ENCODE measurements around the gene ALDH3B1. TPM values are rescaled to one million over a fixed set of nuclear protein-coding genes. Genes with fewer than 3 reads are reported as not detected.
"Not testable (repeated sequence)": the region's sequence is repeated elsewhere in the genome, so short reads cannot be mapped to it uniquely, and the experiment has no call there.

The ALDH3B1 gene
- total and polyA plus RNA-seq, 10 of the 15 experiments (the other 5 are each of a cell fraction or from before 2014, with no cell fraction given) = 0.03 to 0.37 (median 0.17) TPM; not detected in 3

- no TSS peak for BruUV-seq (replicated peaks)
- H3K4me1 ChIP-seq (ENCODE audit: control insufficient read depth, insufficient read depth, low read length) = no peaks in the 10 kb centered on the region
- no peak overlapping the region for H3K9ac ChIP-seq (ENCODE audit: control insufficient read depth, insufficient read depth, low read length)
- CTCF ChIA-PET = no interaction called here
- in situ Hi-C loops (cut with MboI) (no loop called here), intact Hi-C loops (cut with micrococcal nuclease; ENCODE audit: unreplicated experiment) (no loop called here)
- no peak overlapping the region for H3K27ac ChIP-seq (ENCODE audit: control insufficient read depth, insufficient read depth)
- no peaks in the 10 kb centered on the region for H3K36me3 ChIP-seq (ENCODE audit: control insufficient read depth in 2 of 2, insufficient read depth in 2 of 2, low read length in 1 of 2)
- H3K9me3 ChIP-seq (replicated peaks; ENCODE audit: control insufficient read depth, insufficient read depth, low read length) = no peaks in the 10 kb centered on the region
- H3K4me2 ChIP-seq (ENCODE audit: control insufficient read depth, insufficient read depth) = no peak overlapping the region
- H3K4me3 ChIP-seq = no peak overlapping the region
- no peak for ATAC-seq
- no peaks in the 10 kb centered on the region; a peak in 1 of 4 replicates for H3K27me3 ChIP-seq (replicated peaks in 1 of 2; ENCODE audit: control insufficient read depth in 2 of 2, insufficient read depth in 2 of 2, low read length in 1 of 2)
- SMC1A ChIA-PET (ENCODE audit: uncharacterized antibody, unreplicated experiment) = no interaction called here
- DNase-seq (ENCODE audit: low read depth, low spot score) = no peak
- no peak overlapping the region for H2AFZ ChIP-seq (ENCODE audit: control insufficient read depth, low read depth, low read length)
- 70% methylated on average over 17 of the region's 29 CpGs for WGBS (ENCODE audit: insufficient coverage, insufficient replicate concordance, low lambda C conversion rate, missing lambda C conversion rate)
- no peak for TF ChIP-seq NFYA (IDR thresholded peaks at IDR 0.05; ENCODE audit: borderline replicate concordance, low read depth, low read length)
- POLR2A ChIA-PET = no interaction called here
- no peaks in the 10 kb centered on the region for H4K20me1 ChIP-seq (ENCODE audit: control insufficient read depth, insufficient read depth)
- H3K79me2 ChIP-seq (ENCODE audit: control insufficient read depth, insufficient read depth, low read length) = no peaks in the 10 kb centered on the region
- RAD21 ChIA-PET (ENCODE audit: unreplicated experiment) = no interaction called here
- no peak for FAIRE-seq
Measured at GRCh38 chr11:67983951-67984350, 26.2 kb upstream of the ALDH3B1 start.

GRCh38 chr11:67985302-67985701, 24.8 kb upstream of the ALDH3B1 start:
- H3K27me3 ChIP-seq (replicated peaks in 1 of 2; ENCODE audit: control insufficient read depth in 2 of 2, insufficient read depth in 2 of 2, low read length in 1 of 2); BruUV-seq (replicated peaks); H3K4me2 ChIP-seq (ENCODE audit: control insufficient read depth, insufficient read depth); CTCF ChIA-PET; FAIRE-seq; H2AFZ ChIP-seq (ENCODE audit: control insufficient read depth, low read depth, low read length); H3K79me2 ChIP-seq (ENCODE audit: control insufficient read depth, insufficient read depth, low read length); H3K4me1 ChIP-seq (ENCODE audit: control insufficient read depth, insufficient read depth, low read length); SMC1A ChIA-PET (ENCODE audit: uncharacterized antibody, unreplicated experiment); H3K27ac ChIP-seq (ENCODE audit: control insufficient read depth, insufficient read depth); H3K9me3 ChIP-seq (replicated peaks; ENCODE audit: control insufficient read depth, insufficient read depth, low read length); DNase-seq (ENCODE audit: low read depth, low spot score); H3K9ac ChIP-seq (ENCODE audit: control insufficient read depth, insufficient read depth, low read length); H3K4me3 ChIP-seq; ATAC-seq; H3K36me3 ChIP-seq (ENCODE audit: control insufficient read depth in 2 of 2, insufficient read depth in 2 of 2, low read length in 1 of 2); RAD21 ChIA-PET (ENCODE audit: unreplicated experiment); in situ Hi-C loops (cut with MboI); intact Hi-C loops (cut with micrococcal nuclease; ENCODE audit: unreplicated experiment); POLR2A ChIA-PET; H4K20me1 ChIP-seq (ENCODE audit: control insufficient read depth, insufficient read depth): not testable (repeated sequence)
- 71% methylated on average over 6 of the region's 6 CpGs for WGBS (ENCODE audit: insufficient coverage, insufficient replicate concordance, low lambda C conversion rate, missing lambda C conversion rate)

GRCh38 chr11:67990546-67991346, 19.4 kb upstream of the ALDH3B1 start:
- H3K79me2 ChIP-seq (ENCODE audit: control insufficient read depth, insufficient read depth, low read length); H3K4me3 ChIP-seq; H3K4me1 ChIP-seq (ENCODE audit: control insufficient read depth, insufficient read depth, low read length); H3K36me3 ChIP-seq (ENCODE audit: control insufficient read depth in 2 of 2, insufficient read depth in 2 of 2, low read length in 1 of 2); H3K4me2 ChIP-seq (ENCODE audit: control insufficient read depth, insufficient read depth); DNase-seq (ENCODE audit: low read depth, low spot score); RAD21 ChIA-PET (ENCODE audit: unreplicated experiment); POLR2A ChIA-PET; H3K27me3 ChIP-seq (replicated peaks in 1 of 2; ENCODE audit: control insufficient read depth in 2 of 2, insufficient read depth in 2 of 2, low read length in 1 of 2); H4K20me1 ChIP-seq (ENCODE audit: control insufficient read depth, insufficient read depth); FAIRE-seq; intact Hi-C loops (cut with micrococcal nuclease; ENCODE audit: unreplicated experiment); SMC1A ChIA-PET (ENCODE audit: uncharacterized antibody, unreplicated experiment); H2AFZ ChIP-seq (ENCODE audit: control insufficient read depth, low read depth, low read length); in situ Hi-C loops (cut with MboI); H3K9me3 ChIP-seq (replicated peaks; ENCODE audit: control insufficient read depth, insufficient read depth, low read length); BruUV-seq (replicated peaks); H3K27ac ChIP-seq (ENCODE audit: control insufficient read depth, insufficient read depth); H3K9ac ChIP-seq (ENCODE audit: control insufficient read depth, insufficient read depth, low read length): not testable (repeated sequence)
- ATAC-seq = 0 out of 3 replicates have a peak, but pooled peaks have one; percentile 15
- WGBS (ENCODE audit: insufficient coverage, insufficient replicate concordance, low lambda C conversion rate, missing lambda C conversion rate) = 87% methylated on average over 39 of the region's 58 CpGs
- CTCF ChIA-PET = interaction anchor here (0.6 kb wide), 1 partner anchor 88 kb away, joined by 3 read pairs; no protein-coding TSS in a partner anchor
